SKM-1 treated with dmso at 0.1 percent for 144 hours (cell line): ENCODE data around the gene TICRR.

Experiments used
- DNase-seq: peaks from one replicate; lab custom pipeline; 2025; ENCODE audit not compliant: unreplicated experiment; lab: John Stamatoyannopoulos, UW

Gene TICRR

DNA sequence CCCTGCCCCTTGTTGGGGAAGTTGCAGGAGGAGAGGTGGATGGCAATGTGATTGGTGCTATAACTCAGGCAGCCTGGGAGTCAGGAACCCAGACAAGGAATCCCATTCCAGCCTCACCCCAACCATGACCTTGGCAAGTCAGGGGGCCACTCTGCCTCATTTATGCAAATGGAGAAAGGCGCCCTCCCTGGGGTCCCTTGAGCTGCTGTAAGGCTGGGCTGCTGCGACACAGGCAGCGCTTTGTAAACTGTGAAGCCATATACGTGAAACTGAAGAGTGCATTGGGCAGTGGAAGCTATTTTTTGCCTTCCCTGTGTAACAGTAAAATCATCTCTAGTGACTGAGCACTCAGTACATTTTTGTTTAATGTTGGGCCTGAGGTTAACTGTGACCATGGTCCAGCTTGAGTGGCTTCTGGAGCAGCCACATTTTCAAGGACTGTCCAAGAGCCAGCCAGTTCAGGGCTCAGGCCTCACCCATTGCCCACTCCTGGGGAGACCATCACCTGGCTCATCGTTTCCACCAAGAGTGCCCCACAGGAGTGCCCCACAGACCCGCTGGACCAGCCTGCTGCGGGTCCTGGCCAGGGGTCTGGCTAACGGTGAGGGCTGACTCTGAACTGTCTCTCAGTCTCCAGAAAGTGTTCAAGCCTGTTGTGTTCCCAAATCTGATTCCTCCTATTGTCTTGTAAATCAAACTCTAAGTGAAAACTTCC is 52.1 kb downstream of the TICRR start:
- DNase-seq: no peak

DNA sequence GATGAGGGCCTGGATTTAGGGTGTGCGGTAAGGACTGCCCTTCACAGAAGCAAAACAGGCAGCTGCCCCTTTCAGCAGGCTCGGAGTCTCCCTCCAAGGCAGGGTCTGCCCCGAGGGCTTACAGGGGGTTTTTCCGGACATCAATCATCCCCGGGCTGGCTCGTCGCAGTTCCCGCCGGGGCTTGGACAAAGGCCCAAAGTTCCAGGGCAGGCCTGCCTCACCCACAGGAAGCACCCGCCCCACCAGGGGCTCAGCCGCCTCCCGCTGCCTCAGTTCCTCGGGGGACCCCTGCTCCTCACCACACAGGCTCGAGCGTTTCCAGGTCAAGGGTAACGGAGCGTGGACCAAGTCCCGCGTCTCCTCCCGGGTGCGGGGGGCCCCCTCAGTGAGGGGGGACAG is 53.0 kb downstream of the TICRR start:
- DNase-seq: no peak

GRCh38 chr15:89628806-89629715 is 53.8 kb downstream of the TICRR start:
- DNase-seq: no peak

DNA sequence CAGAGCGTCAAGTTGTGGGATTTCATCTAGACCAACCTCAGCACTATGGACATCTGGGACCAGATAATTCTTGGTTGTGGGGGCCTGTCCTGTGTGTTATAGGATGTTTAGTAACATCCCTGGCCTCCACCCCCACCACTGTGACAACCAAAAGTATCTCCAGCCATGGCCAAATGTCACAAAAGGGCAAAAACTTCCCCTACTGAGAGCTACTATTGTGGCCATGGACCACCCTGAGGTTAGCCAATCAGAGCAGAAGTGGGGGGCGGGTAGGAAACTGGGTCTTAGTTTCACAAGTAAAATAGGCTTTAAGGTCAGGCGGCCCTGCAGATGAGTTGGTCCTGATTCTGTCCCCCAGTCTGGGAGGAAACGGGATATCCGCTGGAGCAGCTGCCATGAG is 54.6 kb downstream of the TICRR start:
- no peak for DNase-seq

- DNase-seq: no peak
These were observed 55.0 kb downstream of the TICRR start for GRCh38 chr15:89630260-89630659.

DNA sequence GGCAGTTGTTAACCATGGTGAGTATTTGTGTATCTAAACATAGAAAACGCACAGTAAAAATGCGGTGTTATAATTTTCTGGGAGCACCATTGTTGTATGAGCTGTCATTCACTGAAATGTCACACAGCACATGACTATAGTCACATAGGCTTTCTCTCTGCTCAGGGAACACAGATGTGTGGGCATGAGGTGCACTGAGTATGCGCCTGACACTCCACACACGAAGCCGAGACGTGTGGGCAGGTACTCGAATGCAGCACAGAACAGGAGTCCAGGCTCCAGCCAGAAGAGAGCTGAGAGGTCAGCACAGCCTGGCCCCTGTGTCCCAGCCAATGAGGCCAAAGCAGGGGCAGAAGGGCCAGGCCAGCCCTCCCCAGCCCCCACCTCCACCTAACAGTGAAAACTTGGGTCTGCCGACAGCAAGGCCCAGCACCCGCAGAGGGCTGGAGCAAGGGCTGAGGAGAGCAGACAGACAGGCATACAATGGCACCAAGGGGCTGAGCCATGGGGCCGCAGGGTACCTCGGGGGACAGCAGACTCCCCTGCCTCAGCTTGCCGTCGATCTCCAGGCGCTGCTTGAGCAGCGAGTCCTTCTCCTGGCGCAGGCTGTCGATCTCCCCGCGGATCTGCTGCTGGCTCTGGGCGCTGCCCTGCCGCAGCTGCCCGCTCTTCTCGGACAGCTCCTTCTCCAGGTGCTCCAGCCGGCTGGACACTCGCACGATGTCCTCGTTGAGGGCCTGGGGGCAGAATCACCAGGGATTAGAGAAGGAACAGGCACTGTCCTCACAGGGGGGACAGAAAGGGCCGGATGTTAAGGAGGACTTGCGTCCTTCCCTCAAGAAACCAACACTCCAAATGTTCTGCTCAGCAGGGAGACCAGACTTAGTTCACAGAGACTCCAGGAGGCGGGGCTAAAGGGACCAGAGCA is 56.0 kb downstream of the TICRR start:
- DNase-seq: no peak

DNA sequence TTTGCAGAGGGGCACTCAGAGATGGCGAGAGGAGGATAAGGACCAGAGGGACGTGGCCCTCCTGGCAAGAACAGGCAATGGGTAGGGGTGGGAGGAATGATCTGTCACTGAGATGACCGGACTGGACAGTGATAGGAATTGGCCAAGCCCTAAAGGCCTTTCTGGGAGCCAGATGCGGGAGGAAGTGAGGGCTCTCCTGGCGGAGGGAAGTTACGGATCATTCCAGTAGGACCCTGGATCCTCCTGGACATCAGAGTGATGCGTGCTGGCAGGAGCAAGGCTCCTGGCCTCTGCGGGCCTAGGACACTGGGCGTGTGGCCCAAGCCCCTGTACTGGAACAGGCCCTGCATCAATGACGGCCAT is 56.6 kb downstream of the TICRR start:
- DNase-seq: no peak

DNA sequence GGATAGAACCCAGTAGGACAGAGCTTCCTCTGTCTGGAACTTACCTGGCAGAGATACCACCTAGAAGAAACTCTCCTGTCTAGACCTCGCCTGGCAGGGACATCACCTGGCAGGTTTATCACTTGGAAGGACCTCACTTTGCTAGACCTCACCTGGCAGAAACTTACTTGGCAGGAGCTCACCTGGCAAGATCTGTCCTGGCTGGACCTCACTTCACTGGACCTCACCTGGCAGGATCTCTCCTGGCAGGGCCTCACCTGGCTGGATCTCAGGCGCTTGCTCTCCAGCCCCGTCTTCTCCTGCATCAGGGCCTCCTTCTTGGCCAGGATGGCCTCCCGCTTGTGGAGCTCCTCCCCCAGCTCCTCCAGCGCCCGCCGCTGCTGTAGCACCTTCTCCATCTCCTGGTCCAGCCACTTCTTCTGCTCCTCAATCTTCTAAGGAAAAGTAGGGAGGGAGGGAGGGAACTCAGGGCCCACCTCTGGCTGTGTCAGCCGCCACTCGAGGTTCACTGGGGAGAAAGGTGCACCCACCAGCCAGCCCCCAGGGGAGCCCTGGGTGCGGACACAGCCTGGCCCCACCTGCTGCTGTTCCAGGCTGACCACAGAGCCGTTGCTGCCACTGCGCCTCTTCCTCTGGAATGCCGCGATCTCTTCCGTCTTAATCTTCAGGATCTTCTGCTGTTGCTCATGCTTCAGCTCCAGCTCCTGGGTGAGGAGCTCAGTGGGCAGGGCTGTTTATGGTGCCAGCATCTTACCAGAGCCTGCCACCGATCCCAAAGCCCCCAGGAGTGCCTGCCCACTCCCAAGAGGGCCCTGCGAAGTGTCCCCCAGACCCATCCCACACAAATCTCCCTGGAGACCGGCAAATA is 57.5 kb downstream of the TICRR start:
- no peak for DNase-seq

- DNase-seq: no peak
These were observed 58.3 kb downstream of the TICRR start for GRCh38 chr15:89633585-89633984.

- DNase-seq: no peak
These were observed 65.0 kb downstream of the TICRR start for GRCh38 chr15:89640245-89640644.

DNA sequence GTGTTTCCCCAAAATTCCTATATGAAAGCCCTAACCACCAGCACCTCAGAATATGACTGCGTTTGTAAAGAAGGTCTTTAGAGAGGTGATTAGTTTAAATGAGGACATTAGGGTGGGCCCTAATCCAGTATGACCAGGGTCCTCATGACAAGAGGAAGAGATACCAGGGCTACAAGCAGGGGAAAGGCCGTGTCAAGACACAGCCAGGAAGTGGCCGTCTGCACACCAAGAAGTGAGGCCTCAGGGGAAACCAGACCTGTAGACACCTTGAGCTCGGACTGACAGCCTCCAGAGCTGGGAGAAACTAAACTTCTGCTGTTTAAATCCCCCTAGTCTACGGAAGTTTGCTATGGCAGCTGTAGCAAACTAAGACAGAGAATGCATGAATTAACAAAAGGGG is 65.8 kb downstream of the TICRR start:
- no peak for DNase-seq

DNA sequence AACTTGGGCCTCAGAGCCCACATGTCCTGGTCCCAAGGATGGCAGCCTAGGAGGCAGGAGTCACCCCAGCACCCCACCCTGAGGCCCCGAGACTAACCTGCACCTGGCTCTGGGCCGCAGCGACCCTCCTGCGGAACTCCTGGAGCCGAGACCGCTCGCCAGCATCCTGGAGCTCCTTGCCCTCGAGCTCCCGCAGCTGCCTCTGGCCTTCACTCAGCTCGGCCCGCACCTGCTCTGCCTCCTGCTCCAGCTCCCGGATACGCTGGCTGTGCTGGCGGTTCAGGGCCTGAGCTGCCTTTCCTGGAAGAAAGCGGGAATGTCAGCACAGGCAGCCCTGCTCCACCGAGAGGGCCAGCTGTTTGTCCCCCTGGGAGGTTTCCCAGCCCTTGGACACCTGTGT is 66.8 kb downstream of the TICRR start:
- DNase-seq: no peak

DNA sequence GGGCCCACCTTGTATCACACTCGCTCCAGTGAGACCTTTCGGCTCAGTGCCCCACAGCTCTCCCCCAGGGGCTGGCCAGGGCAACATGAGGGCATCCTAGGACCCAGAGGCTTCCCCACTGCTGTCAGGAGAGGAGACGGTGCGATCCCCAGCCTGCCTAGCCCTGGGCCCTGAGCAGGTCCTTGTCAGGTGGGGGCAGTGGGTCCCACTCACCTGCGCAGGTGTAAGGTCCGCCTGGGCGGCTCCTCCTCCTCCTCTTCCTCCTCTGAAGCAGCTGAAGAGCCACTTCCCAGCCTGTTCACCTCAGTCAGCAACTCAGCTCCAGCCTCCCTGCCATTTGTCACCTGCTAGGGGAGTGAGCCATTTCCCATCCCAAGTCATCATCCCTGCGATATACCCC is 70.4 kb downstream of the TICRR start:
- no peak for DNase-seq

DNA sequence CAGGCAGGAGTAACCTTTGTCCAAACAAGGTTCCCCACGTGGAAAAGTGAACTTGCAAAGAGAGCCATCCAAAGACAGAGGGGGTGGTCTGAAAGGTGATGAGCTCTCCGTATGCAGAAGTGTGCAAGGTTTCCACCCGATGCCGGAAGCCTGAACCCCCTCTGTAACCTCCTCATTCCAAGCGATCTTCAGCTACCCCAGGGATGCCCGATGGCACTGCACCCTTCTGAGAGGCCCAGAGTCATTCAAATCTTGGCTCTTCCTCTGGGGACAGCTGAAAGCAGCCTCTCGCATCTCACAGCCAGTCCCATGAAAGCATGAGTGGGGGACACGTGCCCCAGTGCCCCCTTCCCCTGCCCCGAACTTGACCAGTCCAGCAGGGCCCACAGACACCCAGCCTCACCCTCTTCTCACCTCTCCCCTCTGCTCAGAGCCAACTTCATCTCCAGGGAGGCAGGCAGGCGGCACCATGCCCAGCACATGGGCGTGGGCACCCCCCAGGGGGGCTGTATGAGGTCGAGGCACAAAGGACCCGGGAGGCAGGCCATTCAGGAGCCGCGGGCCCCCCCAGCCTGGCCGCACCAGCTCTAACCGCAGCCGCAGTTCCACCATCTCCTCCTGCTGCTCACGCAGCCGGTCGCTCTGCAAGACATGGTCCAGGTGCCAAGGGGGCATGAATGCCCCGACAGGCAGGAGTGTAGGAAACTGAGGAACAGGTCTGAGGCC is 71.3 kb downstream of the TICRR start:
- DNase-seq: no peak

- DNase-seq: peak; percentile 49
These were observed 72.1 kb downstream of the TICRR start for GRCh38 chr15:89647191-89647851.

GRCh38 chr15:89648106-89649012 is 73.1 kb downstream of the TICRR start:
- DNase-seq: no peak

DNA sequence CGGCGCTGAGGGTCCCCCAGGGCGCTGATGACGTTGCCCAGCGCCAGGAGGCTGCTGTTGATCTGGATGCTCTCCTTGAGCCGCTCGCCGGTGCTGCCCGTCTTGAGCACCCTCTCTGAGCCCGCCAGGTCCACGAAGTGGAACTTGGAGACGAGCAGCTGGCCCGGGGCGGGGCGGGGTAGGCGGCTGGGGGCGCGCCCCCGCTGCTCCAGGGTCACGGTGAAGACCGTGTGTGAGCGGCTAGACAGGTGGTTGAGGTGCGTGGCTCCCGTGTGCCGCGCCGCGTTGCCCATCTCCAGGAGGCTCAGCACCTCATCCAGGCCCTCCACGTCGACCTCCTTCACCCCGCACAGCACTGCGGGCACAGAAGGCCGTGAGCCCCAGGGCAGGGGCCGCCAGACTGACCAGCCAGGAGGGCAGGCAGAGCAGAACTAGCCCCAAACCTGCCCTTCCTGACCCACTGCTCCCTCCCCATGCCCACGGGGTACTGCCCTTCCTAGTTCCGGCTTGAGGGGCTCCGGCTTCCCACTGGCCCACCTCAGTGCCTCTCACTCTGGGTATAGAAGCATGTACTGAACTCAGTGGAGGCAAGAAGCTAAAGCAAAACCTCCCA is 73.8 kb downstream of the TICRR start:
- DNase-seq: no peak

- no peak for DNase-seq
These were observed 74.4 kb downstream of the TICRR start for GRCh38 chr15:89649716-89650115.
